ENCODE measurements around the gene CAV1. TPM values are rescaled to one million over a fixed set of nuclear protein-coding genes. Genes with fewer than 3 reads are reported as not detected.

The CAV1 gene
- total RNA-seq, 2 donors from 2014 or later: 396 to 398 TPM

- Histone ChIP-seq H3K9me3 (no peaks in the 10 kb centered on the region), H3K36me3 (no peaks in the 10 kb centered on the region), H3K27me3 (no peaks in the 10 kb centered on the region), H3K4me3 (no peak overlapping the region), H3K27ac (peak overlapping the region in 1 of 2 donors; percentile 46), H3K4me1 (peaks cover 0 to 21% of the 10 kb centered on the region in 2 donors)
- TF ChIP-seq, protein P1, sequence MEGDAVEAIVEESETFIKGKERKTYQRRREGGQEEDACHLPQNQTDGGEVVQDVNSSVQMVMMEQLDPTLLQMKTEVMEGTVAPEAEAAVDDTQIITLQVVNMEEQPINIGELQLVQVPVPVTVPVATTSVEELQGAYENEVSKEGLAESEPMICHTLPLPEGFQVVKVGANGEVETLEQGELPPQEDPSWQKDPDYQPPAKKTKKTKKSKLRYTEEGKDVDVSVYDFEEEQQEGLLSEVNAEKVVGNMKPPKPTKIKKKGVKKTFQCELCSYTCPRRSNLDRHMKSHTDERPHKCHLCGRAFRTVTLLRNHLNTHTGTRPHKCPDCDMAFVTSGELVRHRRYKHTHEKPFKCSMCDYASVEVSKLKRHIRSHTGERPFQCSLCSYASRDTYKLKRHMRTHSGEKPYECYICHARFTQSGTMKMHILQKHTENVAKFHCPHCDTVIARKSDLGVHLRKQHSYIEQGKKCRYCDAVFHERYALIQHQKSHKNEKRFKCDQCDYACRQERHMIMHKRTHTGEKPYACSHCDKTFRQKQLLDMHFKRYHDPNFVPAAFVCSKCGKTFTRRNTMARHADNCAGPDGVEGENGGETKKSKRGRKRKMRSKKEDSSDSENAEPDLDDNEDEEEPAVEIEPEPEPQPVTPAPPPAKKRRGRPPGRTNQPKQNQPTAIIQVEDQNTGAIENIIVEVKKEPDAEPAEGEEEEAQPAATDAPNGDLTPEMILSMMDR (IDR thresholded peaks at IDR 0.05): no peak
- no peak for DNase-seq (ENCODE audit: low spot score)
Observed at GRCh38 chr7:116495736-116496135, 29.1 kb upstream of the CAV1 start.

DNA sequence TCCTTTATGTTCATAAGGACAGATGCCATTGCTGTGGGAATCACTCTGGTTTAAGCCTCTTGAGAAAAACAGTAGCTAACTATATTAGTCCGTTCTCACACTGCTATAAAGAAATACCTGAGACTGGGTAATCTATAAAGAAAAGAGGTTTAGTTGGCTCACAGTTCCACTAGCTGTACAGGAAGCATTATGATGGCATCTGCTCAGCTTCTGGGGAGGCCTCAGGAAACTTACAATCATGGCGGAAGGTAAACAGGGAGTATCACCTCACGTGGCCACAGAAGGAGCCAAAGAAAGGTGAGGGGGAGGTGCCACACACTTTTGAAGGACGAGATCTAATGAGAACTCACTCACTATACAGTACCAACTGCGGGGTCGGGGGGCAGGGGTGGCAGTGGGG is 28.2 kb upstream of the CAV1 start:
- TF ChIP-seq, protein P1 (IDR thresholded peaks at IDR 0.05): no peak
- H3K9me3 ChIP-seq: no peaks in the 10 kb centered on the region
- H3K27me3 ChIP-seq: no peaks in the 10 kb centered on the region
- no peaks in the 10 kb centered on the region for H3K36me3 ChIP-seq
- no peak overlapping the region for H3K4me3 ChIP-seq
- no peak for DNase-seq (ENCODE audit: low spot score)
- H3K4me1 ChIP-seq: peaks cover 0 to 25% of the 10 kb centered on the region in 2 donors
- H3K27ac ChIP-seq: no peak overlapping the region

GRCh38 chr7:116497708-116498107 is 27.1 kb upstream of the CAV1 start:
- H3K4me1 ChIP-seq: peaks cover 0 to 25% of the 10 kb centered on the region in 2 donors
- no peak overlapping the region for H3K4me3 ChIP-seq
- H3K36me3 ChIP-seq: no peaks in the 10 kb centered on the region
- DNase-seq (ENCODE audit: low spot score): no peak
- H3K27ac ChIP-seq: peak overlapping the region in 1 of 2 donors; percentile 46
- TF ChIP-seq, protein P1 (IDR thresholded peaks at IDR 0.05): no peak
- no peaks in the 10 kb centered on the region for H3K27me3 ChIP-seq
- H3K9me3 ChIP-seq: no peaks in the 10 kb centered on the region

DNA sequence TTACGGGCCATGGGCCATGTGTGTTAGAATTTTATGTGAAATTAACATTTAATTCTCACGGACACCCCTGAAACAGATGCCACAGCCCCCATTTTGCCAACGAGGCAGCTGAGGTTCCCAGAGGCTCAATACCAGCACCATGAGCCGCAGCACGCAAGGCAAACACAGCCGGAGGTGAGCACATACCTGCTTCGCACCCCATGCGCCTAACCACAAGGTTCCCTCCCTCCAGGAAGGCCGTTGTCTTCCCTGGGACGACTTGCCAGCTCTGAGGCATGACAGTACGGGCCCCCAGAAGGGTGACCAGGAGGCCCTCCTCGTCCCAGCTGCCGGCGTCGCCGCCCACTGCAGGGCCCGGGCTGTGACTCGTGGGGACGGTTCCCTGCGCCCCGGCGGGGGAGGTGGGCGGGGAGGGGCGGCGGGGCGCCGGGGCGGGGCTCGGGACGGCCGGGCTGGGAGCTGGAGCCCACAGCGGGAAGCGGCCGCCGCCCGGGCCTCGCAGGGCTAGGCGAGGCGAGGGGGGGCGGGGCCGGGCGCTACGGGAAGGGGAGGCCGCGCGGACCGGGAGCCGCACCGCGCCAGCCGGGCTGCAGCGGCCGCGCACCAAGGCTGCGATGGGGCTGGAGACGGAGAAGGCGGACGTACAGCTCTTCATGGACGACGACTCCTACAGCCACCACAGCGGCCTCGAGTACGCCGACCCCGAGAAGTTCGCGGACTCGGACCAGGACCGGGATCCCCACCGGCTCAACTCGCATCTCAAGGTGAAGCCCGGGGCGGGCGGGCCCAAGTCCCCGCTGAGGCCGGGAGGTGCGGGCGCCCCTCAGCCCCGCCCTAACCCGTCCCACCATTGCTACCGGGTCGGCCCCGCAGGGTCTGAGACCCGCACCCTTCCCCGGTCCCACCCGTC is 25.4 kb upstream of the CAV1 start, which contains the start of gene CAV2:
Gene CAV2, plus strand, starts transcription at position 571 of the 910 bp plus-strand sequence. Its CDS starts 44 bp downstream, at position 615.
- Histone ChIP-seq H3K4me3 (peak within 1 kb of the TSS; percentile 90 to 92), H3K36me3 (no peaks in the 10 kb centered on the region), H3K27me3 (no peaks in the 10 kb centered on the region), H3K9me3 (no peaks in the 10 kb centered on the region), H3K4me1 (peaks cover 0 to 30% of the 10 kb centered on the region in 2 donors), H3K27ac (peak within 1 kb of the TSS; percentile 98)
- TF ChIP-seq, protein P1 (IDR thresholded peaks at IDR 0.05): no peak
- DNase-seq (ENCODE audit: low spot score): peak; percentile 72

- peak; percentile 63 for DNase-seq (ENCODE audit: low spot score)
- H3K4me1 ChIP-seq: peaks cover 0 to 31% of the 10 kb centered on the region in 2 donors
- no peaks in the 10 kb centered on the region for H3K9me3 ChIP-seq
- no peaks in the 10 kb centered on the region for H3K36me3 ChIP-seq
- H3K27ac ChIP-seq: peak overlapping the region; percentile 98
- H3K27me3 ChIP-seq: no peaks in the 10 kb centered on the region
- H3K4me3 ChIP-seq: peak overlapping the region; percentile 90 to 92
- TF ChIP-seq, protein P1 (IDR thresholded peaks at IDR 0.05): no peak
Observed at GRCh38 chr7:116500078-116500853, 24.6 kb upstream of the CAV1 start.

Data from right atrium auricular region (tissue), 2 donors.